Glomerular endothelial cell (primary cell): Measurements from ENCODE around the gene NBEAL2. TPM values are rescaled to one million over a fixed set of nuclear protein-coding genes. Genes with fewer than 3 reads are reported as not detected.
"Not testable (repeated sequence)": the region's sequence is repeated elsewhere in the genome, so short reads cannot be mapped to it uniquely, and the experiment has no call there.

Experiments
- DNase-seq: peaks from one replicate; pipeline ENCODE4 v3.0.0-alpha.2; 2011; ENCODE audit warnings: low read depth, low spot score; ENCODE audit errors: extremely low read depth
- total RNA-seq: library from RNA; depleted of rRNA; stranded (reverse); fragments of >200 nt; gene quantifications from 2 replicates; pipeline ENCODE4 v1.2.3, GENCODE V29; 2015

The NBEAL2 gene
- total RNA-seq, 1 donor from 2014 or later: 98.0 TPM

DNA sequence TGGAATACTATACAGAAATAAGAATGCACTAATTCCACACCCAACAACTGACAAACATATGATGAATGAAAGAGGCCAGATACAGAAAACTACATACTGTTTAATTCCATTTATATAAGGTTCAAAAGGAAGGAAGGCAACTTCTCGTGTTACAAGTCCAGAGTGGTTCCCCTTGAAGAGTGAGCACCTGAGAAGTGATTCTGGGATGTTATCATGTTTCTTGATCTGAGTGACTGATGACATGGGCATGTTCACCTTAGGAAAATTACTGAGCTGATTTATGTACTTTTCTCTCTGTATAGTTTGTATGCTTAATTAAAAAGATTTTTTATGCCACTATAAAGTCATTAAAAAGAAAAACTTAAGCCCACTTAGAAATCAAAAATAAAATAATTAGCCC lies 16.5 kb upstream of the NBEAL2 start:
- DNase-seq: no peak

DNA sequence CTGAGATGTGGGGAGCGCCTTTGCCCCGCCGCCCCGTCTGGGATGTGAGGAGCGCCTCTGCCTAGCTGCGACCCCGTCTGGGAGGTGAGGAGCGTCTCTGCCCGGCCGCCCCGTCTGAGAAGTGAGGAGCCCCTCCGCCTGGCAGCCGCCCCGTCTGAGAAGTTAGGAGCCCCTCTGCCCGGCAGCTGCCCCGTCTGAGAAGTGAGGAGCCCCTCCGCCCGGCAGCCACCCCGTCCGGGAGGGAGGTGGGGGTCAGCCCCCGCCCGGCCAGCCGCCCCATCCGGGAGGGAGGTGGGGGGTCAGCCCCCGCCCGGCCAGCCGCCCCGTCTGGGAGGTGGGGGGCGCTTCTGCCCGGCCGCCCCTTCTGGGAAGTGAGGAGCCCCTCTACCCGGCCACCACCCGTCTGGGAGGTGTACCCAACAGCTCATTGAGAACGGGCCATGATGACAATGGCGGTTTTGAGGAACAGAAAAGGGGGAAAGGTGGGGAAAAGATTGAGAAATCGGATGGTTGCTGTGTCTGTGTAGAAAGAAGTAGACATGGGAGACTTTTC lies 15.4 kb upstream of the NBEAL2 start:
- DNase-seq: not testable (repeated sequence)

DNA sequence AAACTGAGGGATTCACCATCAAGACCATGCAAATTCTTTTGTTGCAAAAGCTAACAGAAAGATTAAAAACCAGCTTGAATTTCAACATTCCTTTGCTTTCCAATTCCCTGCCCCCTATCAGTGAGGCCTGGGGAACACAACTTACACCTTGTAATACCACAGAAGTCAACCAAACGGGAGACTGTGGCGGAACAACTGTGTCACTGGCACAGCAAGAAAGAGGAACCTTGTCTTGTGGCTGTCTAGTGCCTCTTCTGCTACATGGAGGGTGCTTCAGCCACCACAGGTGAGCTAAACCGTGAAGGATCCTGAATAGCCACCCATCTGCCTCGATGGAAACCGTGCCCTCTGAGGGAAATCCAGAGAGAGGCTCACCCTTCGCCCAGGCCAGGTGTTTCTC lies 14.3 kb upstream of the NBEAL2 start:
- DNase-seq: no peak

DNA sequence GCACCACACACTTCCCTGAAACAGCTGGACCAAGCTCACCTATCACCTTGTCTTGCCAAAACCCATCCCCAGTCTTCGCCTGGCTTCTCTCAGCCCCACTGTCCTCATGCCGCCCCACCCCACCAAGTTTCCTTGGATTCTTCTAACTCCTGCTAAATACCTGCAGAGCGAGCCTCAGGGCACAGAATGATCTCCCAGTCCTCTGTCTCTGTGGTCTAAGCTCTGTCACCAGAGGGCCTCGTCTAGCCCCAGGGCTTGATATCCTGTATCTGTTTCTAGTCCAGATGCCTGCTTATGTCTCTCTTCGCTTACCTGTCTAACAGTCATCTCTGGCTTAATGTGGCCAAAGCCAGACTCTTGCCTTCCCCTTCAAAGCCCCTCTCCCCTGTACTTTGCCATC lies 12.7 kb upstream of the NBEAL2 start:
- DNase-seq: no peak

DNA sequence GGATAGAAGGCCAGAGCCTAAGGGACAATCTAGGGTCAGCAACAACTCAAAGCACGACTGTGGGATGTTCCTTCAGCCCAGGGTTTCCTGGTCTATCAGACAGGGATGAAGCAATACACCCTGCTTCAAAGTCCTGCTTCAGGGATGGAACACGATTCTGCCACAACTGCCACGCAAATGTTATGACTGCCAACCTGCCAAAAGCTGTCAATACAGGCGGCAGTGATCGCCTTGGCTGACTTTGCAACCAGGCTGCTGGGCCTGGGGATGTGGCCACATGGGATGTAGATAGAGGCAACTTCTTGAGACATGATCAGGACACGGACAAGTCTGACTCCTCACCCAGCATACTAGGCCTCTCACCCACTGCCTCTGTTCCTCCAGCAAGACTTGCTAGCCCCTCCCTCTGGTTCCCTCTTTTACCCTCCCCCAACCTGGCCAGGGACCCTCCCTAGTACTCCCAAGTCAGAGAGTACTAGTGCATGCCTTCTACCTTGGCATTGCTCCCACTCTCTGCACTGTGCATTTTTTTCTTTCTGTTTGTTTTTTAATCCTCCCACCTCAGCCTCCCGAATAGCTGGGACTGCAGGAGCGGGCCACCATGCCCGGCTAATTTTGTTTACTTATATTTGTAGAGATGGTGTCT lies 10.6 kb upstream of the NBEAL2 start:
- no peak for DNase-seq

DNA sequence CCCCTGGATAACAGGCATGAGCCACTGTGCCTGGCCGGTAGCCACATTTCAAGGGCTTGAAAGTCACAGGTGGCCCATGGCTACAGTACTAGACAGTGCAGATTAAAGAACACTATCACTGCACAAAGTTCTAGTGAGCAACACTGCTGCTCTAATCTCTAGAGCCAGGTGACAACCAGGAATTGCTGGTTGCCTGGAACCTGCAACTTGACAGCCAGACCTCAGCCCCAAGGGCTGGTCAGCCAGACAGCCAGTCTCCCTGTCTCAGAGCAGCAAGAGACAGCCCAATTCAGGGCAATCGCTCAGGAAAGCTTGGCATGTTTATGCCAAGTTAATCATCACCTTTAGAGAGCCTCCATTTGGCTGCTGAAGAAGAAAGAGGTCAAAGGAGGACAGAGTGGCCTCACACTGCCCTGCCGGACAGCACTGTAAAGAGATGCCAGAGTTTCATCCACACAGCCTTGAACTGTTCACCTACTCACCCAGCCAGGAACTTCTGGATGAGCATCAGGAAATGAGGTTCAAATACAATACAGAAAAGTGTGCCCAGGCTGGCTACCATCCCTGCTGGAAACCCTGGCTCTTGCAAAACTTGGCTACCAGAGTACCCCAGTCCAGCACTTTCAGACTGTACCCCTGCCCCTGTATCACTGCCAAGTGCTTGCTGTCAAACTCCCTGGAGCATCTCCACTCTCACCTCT lies 8.9 kb upstream of the NBEAL2 start:
- no peak for DNase-seq

DNA sequence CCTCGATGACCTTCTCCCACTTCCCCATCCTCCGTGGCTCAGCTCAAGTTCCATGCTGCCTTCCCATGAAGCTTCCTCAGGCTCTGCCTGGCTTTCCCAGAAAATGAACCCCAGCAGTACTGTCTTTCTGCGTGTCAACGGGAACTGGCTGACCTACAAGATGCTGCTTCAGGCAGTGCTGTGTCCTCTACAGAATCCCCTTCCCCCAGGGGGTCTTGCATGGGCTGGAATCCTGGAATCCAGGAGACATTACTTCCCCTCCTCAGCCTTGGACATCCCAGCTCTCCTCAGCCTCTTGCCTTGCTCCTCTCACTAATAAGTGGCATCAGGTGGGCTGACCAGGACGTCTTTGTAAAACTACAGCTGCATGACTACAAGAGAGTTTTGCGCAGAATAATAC lies 8.3 kb upstream of the NBEAL2 start:
- DNase-seq: no peak

DNA sequence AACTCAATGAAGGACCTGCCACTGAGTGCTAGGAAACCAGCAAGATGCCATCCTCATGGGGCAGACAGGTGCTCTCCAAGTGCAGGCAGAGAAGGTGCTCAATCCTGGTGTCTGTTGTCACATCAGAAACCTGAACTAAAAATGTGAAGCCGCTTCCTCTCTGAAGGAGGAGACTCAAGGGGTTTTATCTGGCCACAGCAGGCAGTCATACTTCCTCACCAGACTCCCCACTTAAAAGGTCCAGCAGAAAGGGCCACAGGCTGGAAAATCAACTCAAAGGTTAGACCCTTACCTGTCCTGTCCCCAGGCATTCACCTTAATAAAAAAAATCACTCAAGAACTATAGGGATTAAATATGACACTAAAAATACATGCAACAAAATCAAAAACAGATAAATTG lies 7.7 kb upstream of the NBEAL2 start:
- no peak for DNase-seq

DNA sequence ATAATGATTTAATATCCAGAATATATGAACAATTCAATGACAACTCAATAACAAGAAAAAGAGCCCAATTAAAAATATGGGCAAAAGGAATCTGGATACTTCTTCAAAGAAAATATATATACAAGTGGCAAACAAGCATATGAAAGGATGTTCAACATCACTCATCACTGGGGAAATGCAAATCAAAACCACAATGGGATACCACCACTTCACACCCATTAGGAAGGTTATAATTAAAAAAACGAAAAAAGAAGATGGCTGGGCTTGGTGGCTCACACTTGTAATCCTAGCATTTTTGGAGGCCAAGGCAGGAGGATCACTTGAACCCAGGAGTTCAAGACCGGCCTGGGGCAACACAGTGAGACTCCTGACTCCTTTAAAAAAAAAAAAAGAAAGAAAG lies 7.1 kb upstream of the NBEAL2 start:
- DNase-seq: no peak

DNA sequence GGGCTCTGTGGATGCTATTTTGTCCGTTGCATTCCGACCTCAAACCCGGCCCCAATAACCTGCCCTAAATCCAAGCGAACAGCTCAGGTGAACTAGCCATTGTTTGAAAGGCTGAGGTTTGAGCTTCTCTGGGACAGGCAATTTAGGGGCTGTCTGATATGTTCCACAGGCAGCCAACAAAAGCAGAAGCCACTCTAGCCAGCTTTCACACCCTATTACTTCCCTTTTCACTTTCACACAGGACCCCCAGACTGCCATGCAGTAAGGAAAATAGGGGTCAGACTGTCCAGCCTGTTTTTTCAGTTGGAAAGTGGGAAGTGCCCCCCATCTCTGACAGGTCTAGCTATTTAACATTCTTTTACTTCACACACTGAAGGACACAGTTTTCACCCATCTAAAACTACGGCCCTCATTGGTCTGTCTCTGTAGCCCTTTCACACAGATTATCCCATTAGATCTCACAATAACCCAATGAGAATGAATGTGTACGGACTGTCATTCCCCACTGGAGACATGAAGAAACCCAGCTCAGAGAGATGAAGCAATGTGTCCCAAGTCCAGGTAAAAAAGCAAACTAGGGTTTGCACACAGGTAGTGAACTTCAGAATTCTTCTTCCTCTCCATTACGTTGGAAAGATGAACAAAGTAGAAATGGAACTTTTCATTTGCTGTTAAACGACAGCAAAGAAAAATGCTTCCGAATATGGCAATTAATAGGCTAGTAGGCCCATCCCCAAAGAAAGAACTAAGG lies 4.9 kb upstream of the NBEAL2 start:
- DNase-seq: no peak

DNA sequence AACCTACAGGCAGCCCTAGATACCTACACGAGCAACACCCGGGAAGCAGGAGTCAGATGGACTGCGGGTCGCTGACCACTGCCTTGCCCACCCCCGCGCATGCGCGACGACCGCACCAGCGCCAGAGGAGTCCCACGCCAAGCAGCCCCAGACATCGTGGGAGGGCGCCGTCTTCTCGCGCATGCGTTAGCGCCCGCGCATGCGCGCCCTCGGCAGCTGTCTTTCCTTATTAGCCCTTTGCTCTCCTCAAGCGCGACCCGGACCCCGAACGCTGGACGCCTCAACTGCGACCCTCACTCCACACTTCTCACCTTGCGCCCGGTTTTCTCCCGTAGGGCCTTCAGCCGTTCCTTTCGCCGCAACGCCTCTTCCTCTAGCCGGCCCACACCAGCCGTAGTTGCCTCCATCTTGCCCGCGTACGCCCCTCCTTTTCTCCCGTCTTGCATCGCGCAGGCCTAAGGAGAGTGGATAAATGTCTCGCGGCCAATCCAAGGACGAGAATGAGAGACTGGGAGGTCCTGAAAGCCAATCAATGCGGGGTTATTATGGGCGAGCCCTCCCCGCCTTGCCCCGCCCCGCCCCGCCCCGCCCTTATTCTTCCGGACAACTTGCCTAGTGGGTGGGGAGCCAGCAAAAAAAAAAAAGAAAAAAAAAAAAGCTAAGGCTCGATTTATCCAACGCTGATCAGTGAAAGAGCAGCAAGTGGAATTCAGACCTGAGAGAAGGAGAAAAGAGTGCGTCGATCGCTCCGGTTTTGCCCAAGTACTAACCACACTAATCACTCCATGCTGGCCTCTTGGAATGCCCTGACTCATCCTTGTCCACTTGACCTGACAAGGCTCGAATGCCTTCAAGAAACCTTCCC lies 2.9 kb upstream of the NBEAL2 start, which contains the start of gene CCDC12:
CCDC12 (minus strand) TSS at position 420 of the 865 bp plus-strand sequence; CDS start at position 407, 13 bp downstream.
- peak; percentile 88 for DNase-seq

DNA sequence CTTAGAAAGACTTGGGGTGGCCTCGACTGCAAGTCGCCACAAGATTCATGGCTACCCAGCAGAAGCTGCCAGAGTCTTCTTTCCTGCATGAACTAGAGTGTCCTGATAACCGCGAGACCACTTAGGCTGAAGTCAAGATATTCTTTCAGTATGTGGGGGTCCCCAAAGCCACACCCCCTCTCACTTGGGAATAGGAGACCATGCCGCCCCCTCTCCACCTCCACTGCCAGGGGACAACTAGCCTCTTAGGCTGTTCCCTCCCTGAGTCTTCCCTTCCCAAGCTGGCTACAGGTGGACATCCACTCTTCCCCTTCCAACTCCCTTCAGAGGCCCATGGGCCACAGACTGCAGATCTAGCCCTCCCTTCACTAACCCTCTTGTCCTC lies 1.7 kb upstream of the NBEAL2 start:
- no peak for DNase-seq

DNA sequence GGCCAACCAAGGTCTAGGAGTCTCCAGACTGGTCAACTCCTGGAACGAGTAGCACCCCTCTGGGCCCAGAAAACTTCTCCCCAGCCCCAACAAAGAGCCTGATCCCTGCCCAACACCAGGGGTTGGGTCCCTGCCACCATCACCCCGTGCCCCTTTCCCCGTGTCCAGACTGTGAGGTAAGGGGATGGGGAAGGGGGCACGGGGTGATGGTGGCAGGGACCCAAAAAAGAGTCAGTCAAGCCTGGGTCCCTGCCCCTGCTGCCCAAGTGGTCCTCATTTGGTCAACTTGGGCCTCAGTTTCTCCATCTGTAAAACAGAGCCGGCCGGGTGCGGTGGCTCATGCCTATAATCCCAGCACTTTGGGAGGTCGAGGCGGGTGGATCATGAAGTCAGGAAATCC lies 1.1 kb upstream of the NBEAL2 start:
- DNase-seq: no peak

DNA sequence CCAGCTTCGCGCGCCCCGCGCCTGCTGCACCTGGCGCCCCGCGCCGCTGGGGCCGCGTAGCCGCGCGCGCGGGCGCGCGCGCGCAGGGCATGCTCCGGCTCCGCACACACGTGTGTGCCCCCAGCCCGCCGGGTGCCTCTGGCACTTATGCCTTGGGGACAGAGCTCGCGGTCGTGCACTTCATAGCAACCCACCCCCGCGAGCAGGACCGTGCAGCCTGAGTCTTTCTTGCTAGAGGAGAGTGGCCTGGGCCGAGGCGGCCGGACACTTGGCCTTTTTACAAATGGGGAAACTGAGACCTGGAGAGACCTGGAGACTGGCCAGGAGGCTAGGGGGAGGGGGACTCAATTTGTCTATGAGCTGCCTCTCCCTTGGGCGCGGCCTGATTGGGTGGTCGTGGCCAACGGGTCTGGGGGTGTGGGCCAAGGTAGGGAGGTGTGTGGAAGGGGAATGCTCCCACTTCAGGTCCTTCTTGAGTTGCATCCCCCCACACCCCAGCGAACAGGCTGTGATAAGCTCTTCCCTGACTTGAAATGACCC lies 562 bp downstream of the NBEAL2 start:
- DNase-seq: no peak

DNA sequence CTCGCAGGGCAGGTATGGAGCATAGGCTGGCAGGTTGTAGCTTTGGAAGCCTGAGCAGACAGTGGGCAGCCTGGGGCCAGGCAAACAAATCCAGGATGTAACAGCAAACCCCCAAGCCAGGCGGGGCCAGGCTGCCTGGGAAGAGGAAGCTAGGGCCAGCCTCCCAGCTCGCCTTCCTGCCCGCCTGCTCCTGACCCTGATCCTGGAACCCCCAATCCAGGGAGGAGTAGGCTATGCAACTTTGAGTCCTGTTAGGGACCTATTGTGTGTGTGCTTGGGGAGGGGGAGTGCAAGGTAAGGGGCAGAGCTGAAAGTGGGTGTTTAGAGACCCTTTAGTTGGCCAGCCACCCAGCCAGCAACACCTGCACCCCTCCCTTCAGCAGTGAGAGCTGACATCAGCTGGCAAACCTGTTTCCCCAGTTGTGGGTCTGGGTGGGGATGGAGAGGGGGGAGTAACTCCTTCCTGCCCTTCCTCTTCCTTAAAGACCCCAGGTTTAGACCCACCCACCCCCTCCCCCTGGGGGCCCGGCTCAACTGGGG lies 2.5 kb downstream of the NBEAL2 start:
- DNase-seq: no peak

DNA sequence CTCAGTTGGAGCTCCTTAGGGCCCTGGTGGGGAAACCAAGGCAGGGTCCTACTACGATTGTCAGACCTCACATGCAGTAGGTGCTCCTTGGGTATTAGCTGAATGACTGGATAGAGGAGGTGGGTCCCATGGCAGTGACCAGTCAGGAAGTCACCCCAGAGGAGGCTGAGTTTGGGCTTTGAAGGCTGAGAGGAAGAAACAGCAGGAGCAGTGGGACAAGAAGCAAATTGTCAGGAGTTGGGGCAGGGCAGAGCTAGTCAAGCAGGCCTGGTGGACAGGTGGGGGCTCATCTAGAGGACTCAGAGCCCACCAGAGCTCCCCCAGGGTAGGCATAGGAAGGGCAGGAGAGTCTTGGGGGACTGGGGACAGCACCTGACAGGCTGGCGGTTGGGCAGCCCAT lies 3.1 kb downstream of the NBEAL2 start:
- no peak for DNase-seq

DNA sequence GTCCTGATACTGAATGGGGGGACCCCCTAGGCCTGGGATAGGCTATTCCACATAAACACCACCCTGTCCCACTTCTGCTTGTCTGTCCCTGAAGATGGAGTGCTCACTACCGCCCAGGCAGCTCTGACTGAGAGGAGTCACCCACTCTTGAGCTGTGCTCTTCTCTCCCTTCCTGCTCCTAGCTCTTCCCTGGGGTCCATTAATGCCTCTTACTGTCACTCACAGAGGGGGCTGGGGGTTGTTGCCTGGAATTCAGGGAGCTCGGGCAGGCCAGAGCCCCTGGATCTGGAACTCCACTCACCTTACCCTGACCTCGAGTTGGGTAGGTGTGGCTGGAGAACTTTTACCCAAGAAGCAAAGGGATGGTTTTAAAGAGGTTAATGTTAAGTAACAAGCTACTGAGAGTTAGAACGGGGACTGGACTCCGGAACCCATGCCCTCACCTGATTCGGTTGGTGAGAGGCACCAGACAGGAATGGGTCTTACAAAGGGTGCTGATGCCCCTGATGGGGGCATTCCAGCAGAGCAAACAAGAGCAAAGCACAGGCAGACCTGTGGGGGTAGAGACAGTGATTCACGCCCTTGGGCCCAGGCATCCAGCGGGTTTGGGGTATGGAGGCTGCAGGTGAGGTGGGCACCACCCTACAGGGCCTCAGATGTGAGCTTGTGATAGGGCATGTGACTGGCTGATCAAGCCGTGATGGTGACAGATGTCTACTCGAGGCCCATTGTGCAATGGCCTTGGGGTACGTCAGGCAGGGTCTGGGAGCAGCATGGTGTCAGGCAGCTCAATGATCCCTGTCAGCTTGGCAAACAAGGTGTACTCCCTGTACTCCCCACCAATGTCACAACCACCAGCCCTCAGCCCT lies 5.4 kb downstream of the NBEAL2 start:
- no peak for DNase-seq

DNA sequence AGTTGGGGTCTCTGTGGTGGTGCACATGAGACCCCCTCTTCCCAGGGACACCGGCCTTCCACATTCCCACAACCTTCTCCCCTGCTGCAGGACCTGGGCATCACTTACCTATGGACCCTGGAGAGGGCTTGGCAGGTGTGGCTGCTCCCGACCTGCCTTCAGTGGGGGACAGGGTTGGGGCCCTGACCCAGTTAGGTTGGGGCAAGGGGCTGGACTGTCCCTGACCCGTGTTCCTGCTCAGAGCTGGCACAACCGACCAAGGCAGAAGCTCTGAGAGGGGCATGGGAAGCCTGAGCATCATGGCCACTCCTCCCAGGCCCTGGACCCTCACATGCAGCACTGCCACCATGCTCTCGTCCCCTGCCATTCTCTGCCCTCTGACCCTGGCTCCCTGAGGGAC lies 6.1 kb downstream of the NBEAL2 start:
- no peak for DNase-seq

DNA sequence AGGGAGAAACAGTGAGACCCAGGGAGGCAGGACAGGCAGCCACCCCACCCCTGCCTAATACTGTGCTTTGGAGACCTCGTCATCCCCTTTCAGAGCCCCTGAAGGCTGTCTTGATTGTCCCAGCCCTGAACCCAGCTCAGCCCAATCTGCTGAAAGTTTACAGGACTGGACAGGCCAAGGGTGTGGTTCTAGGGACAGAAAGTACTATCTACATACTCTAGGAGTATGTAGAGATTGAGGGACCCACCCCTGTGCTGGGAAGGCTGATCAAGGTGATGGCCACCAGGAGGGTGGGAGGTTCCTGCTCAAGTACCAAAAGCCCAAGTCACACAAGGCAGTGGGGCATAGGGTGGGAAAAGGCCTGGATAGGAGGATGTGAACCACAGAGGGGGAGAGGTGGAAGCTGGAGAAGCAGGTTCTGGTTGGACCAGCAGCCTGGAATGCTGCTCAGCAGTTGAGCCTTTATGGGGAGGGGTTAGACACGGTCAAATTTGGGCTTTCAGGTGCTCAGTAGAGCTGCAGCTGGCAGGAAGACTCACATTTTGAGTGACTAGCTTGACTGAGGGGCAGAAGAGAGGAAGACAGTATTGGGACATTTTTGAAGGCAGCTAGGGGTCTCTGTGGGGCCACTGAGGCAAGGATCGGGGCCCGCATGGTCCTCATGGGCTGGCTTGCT lies 6.7 kb downstream of the NBEAL2 start:
- DNase-seq: no peak
